ENCODE measurements around the gene NCAM2. TPM values are rescaled to one million over a fixed set of nuclear protein-coding genes. Genes with fewer than 3 reads are reported as not detected.
"Not testable (repeated sequence)": the region's sequence is repeated elsewhere in the genome, so short reads cannot be mapped to it uniquely, and the experiment has no call there.

NCAM2 gene
- total and polyA plus RNA-seq, 3 experiments from 2014 or later: not detected

- Mint-ChIP-seq H3K27me3 (no peaks in the 10 kb centered on the region), H3K27ac (no peak overlapping the region), H3K4me3 (no peak overlapping the region), H3K4me1 (no peaks in the 10 kb centered on the region), H3K9me3 (peaks cover 6 to 25% (median 12%) of the 10 kb centered on the region in 5 donors), H3K36me3 (no peaks in the 10 kb centered on the region)
- no peak overlapping the region for H3K4me3 ChIP-seq (ENCODE audit: low read length)
- no peaks in the 10 kb centered on the region for H3K36me3 ChIP-seq (ENCODE audit: insufficient read depth, low read length)
- no peak overlapping the region for H3K27ac ChIP-seq (ENCODE audit: low read depth, low read length)
- CTCF ChIA-PET: no interaction called here
- no peaks in the 10 kb centered on the region for H3K9me3 ChIP-seq (ENCODE audit: low read length)
- no peaks in the 10 kb centered on the region for H3K4me1 ChIP-seq (ENCODE audit: insufficient read depth, low read length)
- POLR2A ChIA-PET: no interaction called here
- H3K27me3 ChIP-seq (ENCODE audit: insufficient read depth, low read length, poor library complexity, severe bottlenecking): no peaks in the 10 kb centered on the region
- no peak for DNase-seq
These were observed 399.3 kb downstream of the NCAM2 start for GRCh38 chr21:21397464-21397863.

DNA sequence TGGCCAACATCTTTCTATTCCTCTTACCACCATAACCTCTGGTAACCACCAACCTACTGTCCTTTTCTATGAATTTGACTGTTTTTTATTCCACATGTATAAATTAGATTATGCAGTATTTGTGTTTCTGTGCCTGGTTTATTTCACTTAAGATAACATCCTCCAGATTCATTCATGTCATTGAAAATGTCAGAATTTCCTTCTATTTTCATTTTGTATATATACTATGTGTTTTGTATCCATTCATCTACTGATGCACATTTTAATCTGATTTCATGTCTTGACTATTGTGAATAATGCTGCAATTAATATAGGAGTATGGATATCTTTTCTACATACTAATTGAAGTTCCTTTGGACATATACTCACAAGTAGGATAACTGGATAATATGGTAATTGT lies 403.2 kb downstream of the NCAM2 start:
- Mint-ChIP-seq H3K4me1 (no peaks in the 10 kb centered on the region), H3K27me3 (no peaks in the 10 kb centered on the region), H3K36me3 (no peaks in the 10 kb centered on the region), H3K4me3 (no peak overlapping the region), H3K9me3 (peaks cover 3 to 19% (median 10%) of the 10 kb centered on the region in 5 donors), H3K27ac (no peak overlapping the region)
- H3K27me3 ChIP-seq (ENCODE audit: insufficient read depth, low read length, poor library complexity, severe bottlenecking): no peaks in the 10 kb centered on the region
- no peaks in the 10 kb centered on the region for H3K36me3 ChIP-seq (ENCODE audit: insufficient read depth, low read length)
- no peak overlapping the region for H3K27ac ChIP-seq (ENCODE audit: low read depth, low read length)
- H3K4me3 ChIP-seq (ENCODE audit: low read length): no peak overlapping the region
- H3K9me3 ChIP-seq (ENCODE audit: low read length): no peaks in the 10 kb centered on the region
- ChIA-PET POLR2A (no interaction called here), CTCF (no interaction called here)
- no peaks in the 10 kb centered on the region for H3K4me1 ChIP-seq (ENCODE audit: insufficient read depth, low read length)
- no peak for DNase-seq

GRCh38 chr21:21402187-21402586 lies 404.0 kb downstream of the NCAM2 start:
- H3K9me3 ChIP-seq (ENCODE audit: low read length); H3K4me1 ChIP-seq (ENCODE audit: insufficient read depth, low read length); H3K36me3 Mint-ChIP-seq; POLR2A ChIA-PET; CTCF ChIA-PET; H3K4me3 Mint-ChIP-seq; H3K4me1 Mint-ChIP-seq; H3K27ac Mint-ChIP-seq; H3K27me3 ChIP-seq (ENCODE audit: insufficient read depth, low read length, poor library complexity, severe bottlenecking); H3K36me3 ChIP-seq (ENCODE audit: insufficient read depth, low read length); H3K27me3 Mint-ChIP-seq; H3K4me3 ChIP-seq (ENCODE audit: low read length); DNase-seq; H3K27ac ChIP-seq (ENCODE audit: low read depth, low read length): not testable (repeated sequence)
- peaks cover 3 to 23% (median 10%) of the 10 kb centered on the region in 5 donors for H3K9me3 Mint-ChIP-seq

- peaks cover 0 to 20% (median 5%) of the 10 kb centered on the region in 5 donors for H3K9me3 Mint-ChIP-seq
- H3K36me3 ChIP-seq (ENCODE audit: insufficient read depth, low read length); H3K27ac Mint-ChIP-seq; H3K4me3 Mint-ChIP-seq; CTCF ChIA-PET; DNase-seq; H3K4me3 ChIP-seq (ENCODE audit: low read length); H3K27me3 ChIP-seq (ENCODE audit: insufficient read depth, low read length, poor library complexity, severe bottlenecking); H3K4me1 ChIP-seq (ENCODE audit: insufficient read depth, low read length); POLR2A ChIA-PET; H3K27ac ChIP-seq (ENCODE audit: low read depth, low read length); H3K27me3 Mint-ChIP-seq; H3K4me1 Mint-ChIP-seq; H3K36me3 Mint-ChIP-seq; H3K9me3 ChIP-seq (ENCODE audit: low read length): not testable (repeated sequence)
These were observed 406.1 kb downstream of the NCAM2 start for GRCh38 chr21:21404261-21404660.

DNA sequence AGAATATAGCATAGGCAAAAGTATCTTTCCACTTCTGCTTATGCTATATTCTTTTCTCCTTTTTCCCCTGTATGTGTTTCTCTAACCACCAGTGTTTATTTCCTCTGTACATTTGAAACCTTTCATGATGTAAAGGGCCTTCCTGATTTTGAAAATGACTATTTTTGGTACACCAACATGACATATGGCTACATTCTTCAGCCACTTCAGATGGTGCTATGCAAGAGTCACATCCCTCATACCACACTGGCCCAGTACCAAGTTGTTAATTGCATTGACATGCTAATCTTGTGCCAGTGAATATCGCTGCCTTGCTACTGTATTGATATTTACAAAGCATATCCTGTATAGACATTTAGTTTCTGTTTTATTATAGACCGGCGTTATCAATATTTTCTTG lies 408.7 kb downstream of the NCAM2 start:
- Histone ChIP-seq H3K4me1 (ENCODE audit: insufficient read depth, low read length) (no peaks in the 10 kb centered on the region), H3K27ac (ENCODE audit: low read depth, low read length) (no peak overlapping the region), H3K27me3 (ENCODE audit: insufficient read depth, low read length, poor library complexity, severe bottlenecking) (no peaks in the 10 kb centered on the region), H3K4me3 (ENCODE audit: low read length) (no peak overlapping the region), H3K9me3 (ENCODE audit: low read length) (no peaks in the 10 kb centered on the region), H3K36me3 (ENCODE audit: insufficient read depth, low read length) (no peaks in the 10 kb centered on the region)
- POLR2A ChIA-PET: no interaction called here
- Mint-ChIP-seq H3K36me3 (no peaks in the 10 kb centered on the region), H3K27me3 (no peaks in the 10 kb centered on the region), H3K9me3 (peaks cover 0 to 20% (median 5%) of the 10 kb centered on the region in 5 donors), H3K4me3 (no peak overlapping the region), H3K27ac (no peak overlapping the region), H3K4me1 (no peaks in the 10 kb centered on the region)
- DNase-seq: no peak
- CTCF ChIA-PET: no interaction called here

DNA sequence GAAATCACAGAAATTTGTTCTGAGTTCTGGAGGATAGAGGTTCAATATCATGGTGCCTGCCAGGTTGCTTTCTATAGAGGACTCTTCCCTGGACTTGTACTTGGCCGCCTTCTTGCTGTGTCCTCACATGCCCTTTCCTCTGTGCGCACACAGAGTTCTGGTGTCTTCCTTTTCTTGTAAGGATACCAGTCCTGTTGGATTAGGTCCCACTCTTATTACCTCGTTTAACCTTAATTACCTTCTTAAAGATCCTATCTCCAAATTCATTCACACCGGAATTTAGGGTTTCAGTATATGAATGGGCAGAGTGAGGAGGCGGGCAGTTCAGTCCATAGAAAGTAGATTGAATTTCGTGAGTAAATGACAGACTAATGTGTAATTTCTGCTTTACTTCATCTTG lies 413.9 kb downstream of the NCAM2 start:
- Histone ChIP-seq H3K27ac (ENCODE audit: low read depth, low read length) (no peak overlapping the region), H3K27me3 (ENCODE audit: insufficient read depth, low read length, poor library complexity, severe bottlenecking) (no peaks in the 10 kb centered on the region), H3K4me3 (ENCODE audit: low read length) (no peak overlapping the region), H3K9me3 (ENCODE audit: low read length) (no peaks in the 10 kb centered on the region), H3K36me3 (ENCODE audit: insufficient read depth, low read length) (no peaks in the 10 kb centered on the region), H3K4me1 (ENCODE audit: insufficient read depth, low read length) (no peaks in the 10 kb centered on the region)
- no peak overlapping the region for H3K27ac Mint-ChIP-seq
- H3K4me3 Mint-ChIP-seq: no peak overlapping the region
- ChIA-PET CTCF (no interaction called here), POLR2A (no interaction called here)
- no peak for DNase-seq
- H3K27me3 Mint-ChIP-seq: no peaks in the 10 kb centered on the region
- H3K9me3 Mint-ChIP-seq: peaks cover 0 to 21% (median 12%) of the 10 kb centered on the region in 5 donors
- peaks cover 0 to 3% (median 0%) of the 10 kb centered on the region in 3 donors for H3K36me3 Mint-ChIP-seq
- no peaks in the 10 kb centered on the region for H3K4me1 Mint-ChIP-seq

DNA sequence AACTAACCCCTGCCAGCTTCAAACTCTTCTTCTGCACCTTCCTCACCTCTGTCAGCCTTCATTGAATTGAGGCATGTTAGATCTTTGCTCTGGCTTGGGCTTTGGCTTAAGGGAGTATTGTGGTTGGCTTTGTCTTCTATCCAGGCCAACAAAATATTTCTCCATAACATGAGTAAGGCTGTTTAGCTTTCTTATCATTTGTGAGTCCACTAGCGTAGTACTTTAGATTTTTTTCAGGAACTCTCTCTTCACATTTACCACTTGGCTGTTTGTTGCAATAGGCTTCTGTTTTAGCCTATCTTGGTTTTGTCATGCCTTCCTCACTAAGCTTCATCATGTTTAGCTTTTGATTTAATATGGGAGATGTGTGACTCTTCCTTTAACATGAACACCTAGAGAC lies 417.5 kb downstream of the NCAM2 start:
- CTCF ChIA-PET: no interaction called here
- peaks cover 0 to 31% (median 15%) of the 10 kb centered on the region in 5 donors for H3K9me3 Mint-ChIP-seq
- H3K27me3 ChIP-seq (ENCODE audit: insufficient read depth, low read length, poor library complexity, severe bottlenecking): no peaks in the 10 kb centered on the region
- DNase-seq: no peak
- no peak overlapping the region for H3K4me3 ChIP-seq (ENCODE audit: low read length)
- H3K36me3 ChIP-seq (ENCODE audit: insufficient read depth, low read length): no peaks in the 10 kb centered on the region
- no peak overlapping the region for H3K4me3 Mint-ChIP-seq
- H3K27ac Mint-ChIP-seq: no peak overlapping the region
- peaks cover 0 to 3% (median 0%) of the 10 kb centered on the region in 3 donors for H3K36me3 Mint-ChIP-seq
- no peaks in the 10 kb centered on the region for H3K27me3 Mint-ChIP-seq
- no peaks in the 10 kb centered on the region for H3K9me3 ChIP-seq (ENCODE audit: low read length)
- H3K4me1 ChIP-seq (ENCODE audit: insufficient read depth, low read length): no peaks in the 10 kb centered on the region
- no peak overlapping the region for H3K27ac ChIP-seq (ENCODE audit: low read depth, low read length)
- POLR2A ChIA-PET: no interaction called here
- no peaks in the 10 kb centered on the region for H3K4me1 Mint-ChIP-seq

DNA sequence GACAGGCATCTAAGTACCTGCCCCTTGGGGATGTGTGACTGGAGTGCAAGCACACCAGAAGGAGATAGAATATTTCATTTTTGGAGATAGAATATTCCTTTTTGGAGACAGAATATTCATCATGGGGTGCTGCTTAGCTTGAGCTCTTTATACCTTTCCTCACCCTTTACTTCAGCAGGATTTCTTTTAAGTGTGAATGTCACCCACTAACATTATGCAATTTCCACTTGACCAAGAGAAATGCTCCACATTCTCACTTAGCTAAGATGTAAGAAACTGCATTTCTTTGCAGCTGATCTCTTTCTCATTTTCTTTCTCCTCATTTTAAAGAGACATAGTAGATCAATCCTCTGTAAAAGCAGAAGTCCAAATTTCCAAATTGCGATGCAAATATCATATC lies 436.7 kb downstream of the NCAM2 start:
- Mint-ChIP-seq H3K4me1 (no peaks in the 10 kb centered on the region), H3K27ac (no peak overlapping the region), H3K9me3 (peaks cover 2 to 27% (median 15%) of the 10 kb centered on the region in 5 donors), H3K4me3 (no peak overlapping the region), H3K36me3 (no peaks in the 10 kb centered on the region), H3K27me3 (peaks cover 0 to 1% of the 10 kb centered on the region in 2 donors)
- ChIA-PET POLR2A (no interaction called here), CTCF (no interaction called here)
- H3K9me3 ChIP-seq (ENCODE audit: low read length): no peaks in the 10 kb centered on the region
- H3K4me1 ChIP-seq (ENCODE audit: insufficient read depth, low read length): no peaks in the 10 kb centered on the region
- no peak overlapping the region for H3K4me3 ChIP-seq (ENCODE audit: low read length)
- H3K36me3 ChIP-seq (ENCODE audit: insufficient read depth, low read length): no peaks in the 10 kb centered on the region
- H3K27ac ChIP-seq (ENCODE audit: low read depth, low read length): no peak overlapping the region
- no peak for DNase-seq
- H3K27me3 ChIP-seq (ENCODE audit: insufficient read depth, low read length, poor library complexity, severe bottlenecking): no peaks in the 10 kb centered on the region

DNA sequence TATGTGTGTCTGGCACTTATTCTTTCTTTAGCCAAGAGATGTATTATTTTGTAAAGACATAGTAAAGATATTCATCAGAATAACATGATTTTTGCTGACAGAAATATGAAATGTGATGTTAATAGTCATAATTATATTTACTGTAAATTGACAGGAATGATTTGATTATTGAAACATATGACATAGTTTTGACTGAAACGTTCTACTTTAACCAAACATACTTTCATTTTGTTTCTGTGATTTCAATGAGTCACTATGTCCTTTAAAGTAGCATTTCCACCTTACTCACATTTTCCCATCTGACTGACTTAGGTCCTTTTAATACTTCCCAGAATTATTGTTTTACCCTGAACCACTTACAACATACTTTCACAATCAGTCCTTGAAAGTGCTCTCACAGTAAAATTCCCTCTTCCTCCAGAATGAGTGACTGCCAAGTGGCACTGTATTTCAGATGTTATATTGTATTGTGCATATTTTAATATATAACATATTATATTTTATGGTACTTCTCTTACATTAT lies 437.9 kb downstream of the NCAM2 start:
- POLR2A ChIA-PET: no interaction called here
- peaks cover 2 to 23% (median 18%) of the 10 kb centered on the region in 5 donors for H3K9me3 Mint-ChIP-seq
- H3K4me3 Mint-ChIP-seq: no peak overlapping the region
- H3K36me3 ChIP-seq (ENCODE audit: insufficient read depth, low read length): no peaks in the 10 kb centered on the region
- no peaks in the 10 kb centered on the region for H3K27me3 ChIP-seq (ENCODE audit: insufficient read depth, low read length, poor library complexity, severe bottlenecking)
- no peaks in the 10 kb centered on the region for H3K4me1 ChIP-seq (ENCODE audit: insufficient read depth, low read length)
- DNase-seq: no peak
- no peak overlapping the region for H3K27ac ChIP-seq (ENCODE audit: low read depth, low read length)
- no peaks in the 10 kb centered on the region for H3K9me3 ChIP-seq (ENCODE audit: low read length)
- no peak overlapping the region for H3K27ac Mint-ChIP-seq
- CTCF ChIA-PET: no interaction called here
- H3K27me3 Mint-ChIP-seq: no peaks in the 10 kb centered on the region
- H3K36me3 Mint-ChIP-seq: no peaks in the 10 kb centered on the region
- no peaks in the 10 kb centered on the region for H3K4me1 Mint-ChIP-seq
- H3K4me3 ChIP-seq (ENCODE audit: low read length): no peak overlapping the region
